ENCODE measurements around the gene TOR1A.
"Not testable (repeated sequence)": the region's sequence is repeated elsewhere in the genome, so short reads cannot be mapped to it uniquely, and the experiment has no call there.

Gene TOR1A

GRCh38 chr9:129781981-129782380, 42.0 kb downstream of the TOR1A start:
- no peak for DNase-seq (ENCODE audit: low spot score)

GRCh38 chr9:129781131-129781530, 42.8 kb downstream of the TOR1A start:
- DNase-seq (ENCODE audit: low spot score) = no peak

GRCh38 chr9:129779560-129780190, 44.3 kb downstream of the TOR1A start:
- DNase-seq (ENCODE audit: low spot score) = no peak

- DNase-seq (ENCODE audit: low spot score) = no peak
These were observed 45.5 kb downstream of the TOR1A start for GRCh38 chr9:129778469-129778868.

- no peak for DNase-seq (ENCODE audit: low spot score)
These were observed 46.2 kb downstream of the TOR1A start for GRCh38 chr9:129777769-129778130.

- peak; percentile 97 for DNase-seq (ENCODE audit: low spot score)
These were observed 46.8 kb downstream of the TOR1A start for GRCh38 chr9:129776938-129777768.

- peak; percentile 22 for DNase-seq (ENCODE audit: low spot score)
These were observed 47.4 kb downstream of the TOR1A start for GRCh38 chr9:129776566-129776937.

GRCh38 chr9:129776096-129776495, 47.8 kb downstream of the TOR1A start:
- DNase-seq (ENCODE audit: low spot score) = not testable (repeated sequence)

- DNase-seq (ENCODE audit: low spot score) = no peak
These were observed 48.5 kb downstream of the TOR1A start for GRCh38 chr9:129775448-129775798.

- DNase-seq (ENCODE audit: low spot score) = no peak
These were observed 49.0 kb downstream of the TOR1A start for GRCh38 chr9:129774791-129775447.

GRCh38 chr9:129773262-129774048, 50.5 kb downstream of the TOR1A start:
- DNase-seq (ENCODE audit: low spot score) = no peak

GRCh38 chr9:129770741-129771140, 53.2 kb downstream of the TOR1A start:
- no peak for DNase-seq (ENCODE audit: low spot score)

- DNase-seq (ENCODE audit: low spot score) = no peak
These were observed 54.3 kb downstream of the TOR1A start for GRCh38 chr9:129769669-129770068.

- DNase-seq (ENCODE audit: low spot score) = no peak
These were observed 55.5 kb downstream of the TOR1A start for GRCh38 chr9:129768486-129768885.

GRCh38 chr9:129765764-129766317, 58.1 kb downstream of the TOR1A start:
- DNase-seq (ENCODE audit: low spot score) = no peak

- DNase-seq (ENCODE audit: low spot score) = peak; percentile 58
These were observed 60.7 kb downstream of the TOR1A start for GRCh38 chr9:129762985-129763926.
